ENCODE measurements around the gene TNIK.

The TNIK gene

DNA sequence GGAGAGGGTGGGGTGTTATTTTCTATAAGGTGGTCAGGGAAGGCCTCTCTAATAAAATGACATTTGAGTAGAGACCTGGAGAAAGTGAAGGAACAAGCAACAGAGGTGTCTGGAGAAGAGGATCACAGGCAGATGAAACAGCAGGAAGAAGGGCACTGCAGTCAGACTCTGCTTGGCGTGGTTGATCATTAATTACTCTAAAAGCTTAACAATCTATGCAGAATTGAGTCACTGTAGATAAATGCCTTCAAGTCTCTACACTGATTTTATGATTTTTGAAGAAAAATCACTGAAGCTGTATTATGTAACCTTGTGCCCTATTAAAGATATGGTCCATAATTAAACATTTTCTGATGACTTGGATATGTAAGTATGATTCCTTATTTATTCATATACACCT lies 114.2 kb downstream of the TNIK start:
- in situ Hi-C loops (cut with MboI; ENCODE audit: low sequenced_read_pairs): no loop called here

DNA sequence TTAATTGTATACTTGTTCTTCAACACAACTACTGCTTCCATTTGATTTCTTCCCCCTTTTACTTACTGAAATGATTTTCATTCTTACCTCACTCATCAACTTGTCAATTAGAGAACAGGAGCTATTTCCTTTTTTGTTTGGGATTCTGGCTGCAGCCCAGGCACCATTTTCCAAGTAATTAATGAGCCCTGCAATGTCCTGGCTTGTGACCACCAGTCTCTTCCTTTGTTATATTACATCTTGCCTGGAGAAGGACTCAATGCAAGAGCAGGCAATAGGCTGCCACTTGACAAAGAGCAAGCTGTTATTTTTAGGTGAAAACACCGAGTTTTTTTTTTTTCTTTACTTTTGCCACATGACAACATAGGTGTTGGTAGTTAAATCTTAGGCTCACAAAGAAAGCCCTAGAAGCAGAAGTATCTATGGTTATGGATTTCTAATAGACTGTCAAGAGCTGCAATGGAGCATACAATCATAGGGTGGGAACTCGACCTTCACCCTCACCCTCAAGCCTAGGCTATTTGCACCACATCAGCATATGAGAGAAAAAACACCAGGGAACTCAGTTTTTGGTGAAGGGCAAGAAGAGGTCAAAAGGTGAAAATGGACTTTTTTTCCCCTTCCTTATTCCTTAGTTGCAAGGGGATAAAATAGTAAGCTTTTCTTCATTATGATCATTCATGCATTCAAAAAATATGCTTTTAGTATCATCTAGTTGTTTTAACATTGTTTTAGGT lies 114.9 kb downstream of the TNIK start:
- in situ Hi-C loops (cut with MboI; ENCODE audit: low sequenced_read_pairs): no loop called here

DNA sequence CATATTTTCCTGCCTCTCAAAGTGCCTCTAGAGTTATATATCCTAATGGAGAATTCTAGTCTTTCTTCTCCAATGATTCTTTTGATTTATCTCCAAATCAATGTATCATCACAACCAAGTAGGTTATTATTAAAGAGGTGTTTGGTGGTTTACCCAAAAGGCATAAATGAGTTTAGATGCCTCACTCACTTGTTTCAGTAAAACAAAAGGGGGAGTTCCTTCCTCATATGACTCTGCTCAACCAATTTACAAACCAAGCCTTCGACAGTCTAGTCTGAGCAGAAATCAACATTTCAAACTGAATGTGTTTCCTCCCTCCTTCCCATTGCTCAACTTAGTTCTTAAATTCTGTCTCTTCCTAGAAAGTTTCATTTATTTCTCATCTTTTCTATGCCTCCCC lies 116.5 kb downstream of the TNIK start:
- in situ Hi-C loops (cut with MboI; ENCODE audit: low sequenced_read_pairs): no loop called here

DNA sequence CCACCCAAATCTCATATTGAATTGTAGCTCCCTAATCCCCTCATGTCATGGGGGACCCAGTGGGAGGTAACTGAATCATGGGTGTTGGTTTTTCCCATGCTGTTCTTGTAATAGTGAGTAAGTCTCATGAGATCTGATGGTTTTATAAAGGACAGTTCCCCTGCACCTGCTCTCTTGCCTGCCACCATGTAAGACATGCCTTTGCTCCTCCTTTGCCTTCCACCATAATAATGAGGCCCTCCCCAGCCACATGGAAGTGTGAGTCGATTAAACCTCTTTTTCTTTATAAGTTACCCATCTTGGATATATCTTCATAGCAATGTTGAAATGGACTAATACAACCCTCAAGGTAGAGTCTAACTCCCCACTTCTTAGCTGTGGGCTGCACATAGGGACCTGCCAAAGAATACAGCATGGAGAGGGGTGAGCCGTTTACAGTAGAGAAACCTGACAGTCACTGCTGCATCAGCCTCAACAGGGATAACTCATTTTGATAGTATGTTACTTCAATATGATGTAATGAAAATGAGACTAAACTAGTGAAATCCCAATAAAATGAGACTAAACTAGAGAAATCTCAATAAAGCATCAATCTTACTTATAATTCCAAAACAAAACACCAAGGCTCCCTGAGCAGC lies 117.3 kb downstream of the TNIK start:
- in situ Hi-C loops (cut with MboI; ENCODE audit: low sequenced_read_pairs): no loop called here

DNA sequence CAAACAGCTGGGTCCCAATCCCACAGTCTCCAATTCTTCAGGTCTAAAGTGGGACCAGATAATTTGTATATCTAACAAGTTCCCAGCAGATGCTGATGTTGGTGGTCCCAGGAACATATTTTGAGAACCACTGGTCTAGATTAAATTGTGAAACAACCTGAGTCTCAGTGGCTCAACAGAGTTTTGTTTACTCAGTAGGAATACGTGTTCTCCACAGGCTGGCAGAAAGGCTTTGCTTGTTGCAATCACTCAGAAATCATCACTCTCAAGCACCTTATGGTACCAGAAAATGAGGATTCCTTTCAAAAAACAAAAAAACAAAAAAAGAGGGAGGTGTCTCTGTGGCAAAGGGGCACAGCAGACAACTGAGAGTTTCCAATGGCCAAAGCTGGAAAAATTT lies 118.0 kb downstream of the TNIK start:
- in situ Hi-C loops (cut with MboI; ENCODE audit: low sequenced_read_pairs): no loop called here

DNA sequence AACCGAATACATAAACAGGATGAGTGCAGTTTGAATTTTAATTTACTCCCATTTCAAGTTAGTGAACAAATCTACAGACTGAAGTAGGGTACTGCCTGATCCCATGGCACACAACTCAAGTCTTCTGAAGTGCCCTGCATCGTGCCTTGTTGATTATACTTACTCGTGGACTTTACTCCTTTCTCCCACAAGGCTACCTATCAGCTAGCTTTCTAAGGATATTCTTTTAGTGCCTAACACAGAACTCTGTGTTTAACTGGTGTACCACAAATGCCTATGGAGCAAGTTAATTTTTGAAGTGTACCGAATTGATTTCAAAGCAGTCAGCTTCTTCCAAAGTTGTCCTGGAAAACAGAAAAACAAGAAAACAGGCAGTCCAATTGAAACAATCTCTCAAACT lies 119.8 kb downstream of the TNIK start:
- in situ Hi-C loops (cut with MboI; ENCODE audit: low sequenced_read_pairs): no loop called here

DNA sequence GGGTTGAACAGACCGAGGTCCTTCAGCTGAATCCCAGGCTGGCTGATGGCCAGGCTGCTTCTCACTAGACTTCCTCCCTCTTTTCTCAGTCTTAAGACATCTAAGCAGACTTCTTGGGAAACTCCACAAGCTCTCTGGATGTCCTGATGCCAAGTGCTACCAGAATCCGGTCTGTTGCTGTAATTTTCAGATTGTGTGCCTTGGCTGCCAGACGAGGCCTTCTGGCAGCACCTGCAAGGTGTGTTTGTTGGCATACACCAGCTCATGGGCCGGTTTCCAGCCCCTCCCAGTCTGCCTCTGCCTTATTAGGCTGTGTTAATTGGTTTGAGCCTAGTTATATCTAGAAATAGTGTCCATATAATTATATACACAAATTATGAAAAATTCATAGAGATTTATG lies 120.6 kb downstream of the TNIK start:
- in situ Hi-C loops (cut with MboI; ENCODE audit: low sequenced_read_pairs): no loop called here

DNA sequence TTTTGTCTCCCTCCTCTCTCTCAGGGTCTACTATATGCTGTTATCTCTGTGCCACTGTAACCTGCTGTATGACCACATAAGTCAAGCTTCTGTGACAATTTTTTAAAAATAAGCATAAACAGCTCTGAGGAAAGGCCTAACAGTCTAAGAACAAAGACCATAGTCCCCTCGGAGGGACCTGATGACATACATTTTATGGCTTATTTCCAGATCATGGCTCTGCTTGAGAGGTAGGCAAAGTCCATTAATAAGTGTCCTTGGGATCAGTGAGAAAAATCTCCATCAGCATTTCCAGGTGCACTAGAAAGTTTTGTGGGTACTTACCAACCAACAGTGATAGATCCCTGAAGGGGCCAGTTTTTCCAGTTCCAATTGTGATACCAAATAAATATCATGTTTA lies 123.8 kb downstream of the TNIK start:
- in situ Hi-C loops (cut with MboI; ENCODE audit: low sequenced_read_pairs): no loop called here

DNA sequence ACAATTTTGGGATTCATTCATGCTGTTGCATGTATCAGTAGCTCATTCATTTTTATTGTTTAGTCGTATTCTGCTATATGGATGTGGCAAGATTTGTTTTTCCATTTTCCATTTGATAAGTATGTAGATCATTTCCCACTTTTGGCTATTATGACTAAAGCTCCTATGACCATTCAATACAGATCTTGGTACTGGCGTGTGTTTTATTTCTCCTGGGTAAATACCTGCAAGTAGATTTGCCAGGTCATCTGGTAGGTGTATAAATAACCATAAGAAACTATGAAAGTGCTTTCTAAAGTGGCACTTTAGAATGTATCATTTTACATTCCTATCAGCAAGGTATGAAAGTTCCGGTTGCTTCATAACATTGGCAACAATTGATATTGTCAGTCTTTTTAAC lies 124.6 kb downstream of the TNIK start:
- in situ Hi-C loops (cut with MboI; ENCODE audit: low sequenced_read_pairs): no loop called here

DNA sequence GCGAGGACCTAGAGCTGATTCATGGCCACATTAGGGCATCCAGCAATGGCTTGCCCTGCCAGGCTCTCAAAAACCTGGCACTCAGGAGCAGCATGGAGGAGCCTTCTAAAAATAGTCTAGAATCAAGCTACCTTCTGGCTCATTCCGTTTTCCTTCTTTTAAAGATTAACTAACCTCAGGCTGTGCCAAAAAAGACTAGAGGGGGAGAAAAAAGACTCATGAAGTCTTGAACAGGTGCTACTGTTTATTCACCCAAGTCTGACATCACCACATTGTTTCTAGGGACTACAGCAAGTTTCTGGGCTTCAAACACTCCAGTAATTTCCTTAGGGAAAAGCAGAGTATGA lies 125.8 kb downstream of the TNIK start:
- in situ Hi-C loops (cut with MboI; ENCODE audit: low sequenced_read_pairs): no loop called here

DNA sequence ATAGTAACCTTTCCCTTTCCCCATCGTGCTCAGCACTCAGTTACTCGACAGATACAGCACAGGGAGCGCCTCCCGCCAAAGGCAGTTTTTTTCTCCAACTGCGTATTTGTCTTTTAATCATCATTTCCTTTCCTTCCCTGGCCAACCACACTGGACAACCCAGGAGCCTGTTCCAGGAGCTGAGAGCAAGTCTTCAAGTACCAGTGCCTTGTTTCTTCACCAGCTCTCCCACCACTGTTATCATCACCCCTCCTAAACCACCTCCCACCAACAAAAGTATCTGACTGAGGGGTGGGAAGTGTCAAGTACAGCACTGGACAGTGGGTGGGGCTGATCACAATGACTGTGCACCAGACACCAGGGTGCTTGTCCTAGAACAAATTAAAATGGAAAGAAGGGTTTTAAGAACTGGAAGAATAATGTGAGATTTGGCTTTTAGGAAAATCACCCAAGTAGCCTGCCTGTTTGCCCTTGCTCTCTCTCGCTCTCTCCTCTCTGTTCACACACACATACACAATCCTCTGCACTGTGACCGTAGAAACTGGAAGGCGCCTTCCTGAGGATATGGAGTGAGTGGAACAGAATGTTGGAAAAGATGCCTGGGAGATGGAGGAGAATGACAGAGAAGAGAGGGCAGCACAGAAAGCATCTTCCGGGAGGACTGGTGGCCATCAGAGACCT lies 126.3 kb downstream of the TNIK start:
- in situ Hi-C loops (cut with MboI; ENCODE audit: low sequenced_read_pairs): no loop called here

DNA sequence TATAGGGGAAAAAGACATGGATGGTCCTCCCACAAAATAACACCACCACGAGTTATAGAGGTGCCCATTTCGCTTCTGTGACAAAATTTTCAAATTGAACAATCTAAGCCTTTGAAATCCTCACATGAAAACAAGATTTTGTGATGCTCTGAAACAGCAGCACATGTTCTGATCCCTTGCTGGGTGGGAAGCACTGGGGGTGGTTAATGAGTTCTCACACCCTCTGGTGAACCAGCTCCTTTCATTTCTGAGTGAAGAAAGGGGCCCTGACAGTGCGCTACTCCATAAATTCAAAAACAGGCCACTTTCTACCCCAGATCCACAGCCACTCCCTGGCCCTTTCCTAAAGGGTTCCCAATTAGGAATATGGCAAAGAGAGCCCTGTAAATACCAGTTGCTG lies 129.3 kb downstream of the TNIK start:
- in situ Hi-C loops (cut with MboI; ENCODE audit: low sequenced_read_pairs): no loop called here

DNA sequence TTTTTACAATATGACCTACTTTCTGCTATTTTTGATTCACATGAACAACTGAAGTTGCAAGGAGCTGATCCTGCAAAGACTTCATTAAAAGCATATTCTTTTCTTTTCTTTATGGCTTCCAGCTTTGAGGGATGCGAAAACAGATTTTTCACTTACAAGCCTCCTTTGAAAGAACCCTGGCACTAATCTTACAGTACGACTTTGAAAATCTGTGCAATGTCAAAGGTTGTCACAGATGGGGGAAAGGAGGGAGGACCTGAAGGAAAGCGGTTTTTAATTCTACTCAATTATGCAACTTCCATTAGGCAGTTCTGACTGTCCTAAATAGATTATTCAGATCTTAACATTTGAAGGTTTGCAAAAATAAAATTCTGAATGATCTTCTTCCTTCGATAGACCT lies 130.5 kb downstream of the TNIK start:
- in situ Hi-C loops (cut with MboI; ENCODE audit: low sequenced_read_pairs): no loop called here

DNA sequence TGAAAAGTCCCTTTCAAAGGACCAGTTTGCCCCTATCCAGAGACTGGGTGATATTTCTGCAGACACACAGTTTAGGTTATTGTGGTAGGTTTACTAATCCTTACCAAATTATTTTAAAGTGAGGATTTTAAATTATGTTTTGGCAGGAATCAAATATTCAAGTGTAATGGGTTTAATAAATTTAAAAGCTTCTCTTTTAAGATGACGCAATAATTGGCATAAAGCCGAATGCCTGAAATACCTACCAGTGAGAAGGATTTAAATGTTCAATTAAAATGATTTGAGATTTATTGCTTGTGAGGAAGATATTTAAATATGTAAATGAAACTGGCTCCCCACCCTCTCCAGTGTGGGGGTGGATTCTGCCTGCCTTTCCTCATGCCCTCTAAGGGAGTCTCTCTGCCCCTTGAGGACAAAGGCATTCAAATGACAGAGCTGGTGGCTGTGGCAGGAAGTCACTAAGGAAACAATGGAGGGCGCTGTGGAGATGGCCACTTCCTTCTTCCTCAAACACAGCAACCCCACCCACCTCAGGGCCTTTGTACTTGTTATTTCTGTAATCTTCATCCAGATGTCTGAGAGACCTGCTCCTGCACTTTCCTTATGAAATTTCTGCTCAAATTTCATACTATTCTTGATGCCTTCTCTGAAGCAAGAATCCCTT lies 131.7 kb downstream of the TNIK start:
- in situ Hi-C loops (cut with MboI; ENCODE audit: low sequenced_read_pairs): no loop called here

DNA sequence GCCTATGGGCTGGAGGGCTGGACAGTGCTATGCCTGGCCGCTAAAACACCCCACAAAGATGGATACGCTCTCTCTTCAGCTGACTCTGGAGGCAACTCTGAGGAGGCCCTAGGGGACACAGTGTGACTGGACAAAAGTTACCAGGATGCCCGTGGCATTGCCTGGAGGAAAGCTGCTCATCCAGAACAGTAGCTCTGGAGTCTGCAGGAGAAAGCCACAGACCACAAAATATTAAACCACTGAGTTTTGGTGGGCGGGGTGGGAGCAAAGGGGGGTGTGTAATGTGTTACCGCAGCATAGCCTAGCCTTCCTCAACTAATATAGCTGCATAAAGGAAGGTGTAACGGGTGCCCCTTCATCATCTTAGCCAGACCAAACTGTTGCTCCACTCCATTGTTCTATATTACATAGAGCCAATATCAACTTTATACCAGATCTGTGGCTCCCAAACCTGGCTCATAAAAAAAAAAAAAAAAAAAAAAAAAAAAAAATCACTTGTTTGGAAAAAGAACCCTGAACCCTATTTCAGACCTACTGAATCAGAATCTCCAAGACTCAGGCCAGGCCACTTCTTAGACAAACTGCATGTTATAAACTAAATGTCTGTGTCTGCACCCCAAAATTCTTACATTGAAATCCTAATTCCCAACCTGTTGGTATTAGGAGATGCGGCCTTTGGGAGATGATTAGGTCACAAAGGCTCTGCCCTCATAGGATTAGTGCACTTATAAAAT lies 132.6 kb downstream of the TNIK start:
- in situ Hi-C loops (cut with MboI; ENCODE audit: low sequenced_read_pairs): no loop called here

DNA sequence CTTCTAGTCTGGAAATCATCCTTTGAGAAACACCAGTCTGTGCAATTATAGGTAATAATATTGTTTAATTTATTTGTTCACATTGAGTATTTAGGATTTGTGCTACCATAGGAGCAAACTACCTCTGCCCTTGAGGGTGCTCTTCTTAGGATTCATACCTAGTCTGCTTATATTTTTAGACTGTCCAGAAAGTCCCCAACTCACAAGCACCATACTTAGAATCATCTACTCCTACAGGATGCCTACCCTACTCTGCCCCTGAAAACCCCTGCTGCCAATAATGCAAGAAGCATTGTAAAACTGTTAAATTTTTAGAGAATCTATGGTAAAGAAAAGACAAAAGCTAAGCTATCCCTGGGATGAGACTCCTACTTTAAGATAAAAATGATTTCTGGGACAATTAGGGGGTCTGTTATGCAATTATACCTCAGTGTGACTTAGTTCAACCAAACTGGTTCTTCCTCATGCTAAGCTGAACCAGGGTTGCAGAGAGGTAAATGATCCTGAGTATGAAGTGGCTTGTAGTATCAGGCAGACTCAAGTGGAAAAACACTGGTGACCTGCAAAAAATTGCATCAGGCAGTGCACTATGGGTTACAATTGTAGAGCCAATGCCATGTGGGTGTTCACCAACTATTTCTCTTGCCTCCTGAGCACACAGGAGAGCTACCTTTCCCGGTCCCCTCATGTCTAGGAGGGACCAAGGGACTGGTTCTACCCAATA lies 133.3 kb downstream of the TNIK start:
- in situ Hi-C loops (cut with MboI; ENCODE audit: low sequenced_read_pairs): no loop called here

DNA sequence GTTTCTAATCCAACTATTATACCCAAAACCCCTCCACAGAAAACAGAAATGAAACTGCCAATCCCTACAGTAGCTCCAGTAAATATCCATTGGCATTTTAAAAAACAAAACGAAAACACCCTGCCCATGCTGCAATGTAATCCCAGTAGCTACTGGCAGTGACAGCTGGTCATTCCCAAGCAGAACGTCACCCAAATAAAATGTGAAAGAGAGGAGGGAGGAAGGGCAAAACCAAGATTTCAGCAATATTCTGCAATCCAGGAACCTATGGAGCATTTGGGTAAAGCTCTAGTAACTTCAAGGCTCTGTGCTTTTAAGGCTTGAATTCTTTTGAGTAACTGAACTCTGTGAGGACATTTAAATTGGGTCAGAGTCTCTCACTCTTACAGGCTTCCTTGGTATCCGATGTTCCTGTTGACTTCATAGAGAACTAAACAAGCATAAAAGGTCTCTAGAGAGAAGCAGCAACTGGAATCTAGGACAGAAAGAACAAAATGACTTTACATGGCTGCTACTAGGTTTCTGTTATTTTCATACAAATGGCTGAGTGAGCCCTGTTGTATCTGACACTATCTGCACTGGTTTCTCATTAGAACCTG lies 136.2 kb downstream of the TNIK start:
- in situ Hi-C loops (cut with MboI; ENCODE audit: low sequenced_read_pairs): no loop called here

DNA sequence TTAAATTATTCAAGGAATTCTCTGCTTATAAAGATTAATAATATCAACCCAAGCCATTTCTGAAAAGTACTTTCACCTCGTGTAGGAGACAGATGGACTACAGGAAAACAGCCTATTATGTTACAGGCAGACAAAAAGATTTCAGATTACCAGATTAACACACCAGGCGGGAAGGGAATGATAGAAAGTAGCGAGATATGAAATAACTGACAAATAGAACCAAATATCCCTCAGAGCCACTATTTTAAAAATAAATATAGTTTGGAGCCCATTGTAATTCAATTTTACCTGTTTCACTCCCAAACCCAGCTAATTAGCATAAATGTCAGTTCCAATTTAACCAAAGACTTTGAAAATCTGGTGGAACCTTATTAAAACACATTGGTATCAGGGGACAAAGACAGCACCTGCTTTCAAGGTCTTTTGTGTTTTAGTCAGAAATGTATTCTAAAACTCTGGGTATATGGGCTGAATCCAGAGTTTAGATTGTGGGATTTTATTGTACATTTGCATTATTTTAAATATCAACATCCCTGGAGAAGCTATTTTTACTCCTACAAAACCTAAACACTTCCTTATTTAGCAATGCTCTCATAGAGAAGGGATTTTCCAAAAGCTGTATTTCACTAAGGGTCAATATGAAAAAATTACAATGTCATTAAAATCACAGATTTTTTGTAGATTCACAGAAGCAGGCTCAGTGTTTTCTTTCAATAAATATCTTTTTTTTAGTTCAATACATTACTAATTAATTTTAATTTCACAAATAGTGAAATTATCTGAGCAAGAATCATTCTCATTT lies 138.4 kb downstream of the TNIK start:
- in situ Hi-C loops (cut with MboI; ENCODE audit: low sequenced_read_pairs): no loop called here

Measured in HL-60/S4 (cell line).